Activated T-helper 1 cell treated with anti-CD3 and anti-CD28 coated beads, Interleukin-12 subunit alpha, Interleukin-12 subunit beta, Interleukin-2, Interleukin-4 antibody, amounts not matched to agents 30 ng/mL and 10 ng/mL and 1 ng/mL, durations not matched to agents 14 hours and 24 hours and 36 hours (primary cell): ENCODE measurements around the gene IBA57. TPM values are rescaled to one million over a fixed set of nuclear protein-coding genes. Genes with fewer than 3 reads are reported as not detected.

Experiments used
- DNase-seq: peaks from one replicate; pipeline ENCODE4 v3.0.0; 2021; ENCODE audit warnings: low spot score
- H3K27ac Mint-ChIP-seq: one replicate; pipeline ENCODE4 v1.8.0; 2021; ENCODE audit warnings: mild to moderate bottlenecking, mixed read lengths
- H3K27me3 Mint-ChIP-seq: one replicate; pipeline ENCODE4 v1.8.0; 2022; ENCODE audit warnings: mild to moderate bottlenecking, moderate library complexity, mixed read lengths; ENCODE audit not compliant: insufficient read depth
- H3K36me3 Mint-ChIP-seq: one replicate; pipeline ENCODE4 v1.8.0; 2021; ENCODE audit warnings: low read depth, mixed read lengths
- H3K4me1 Mint-ChIP-seq: one replicate; pipeline ENCODE4 v1.8.0; 2021; ENCODE audit warnings: low read depth, mixed read lengths
- H3K4me3 Mint-ChIP-seq: one replicate; pipeline ENCODE4 v1.8.0; 2021; ENCODE audit warnings: mild to moderate bottlenecking, moderate library complexity, mixed read lengths
- H3K9me3 Mint-ChIP-seq: one replicate; pipeline ENCODE4 v1.8.0; 2021; ENCODE audit warnings: mixed read lengths
- intact Hi-C: fragments of 100-400 bp; cut with micrococcal nuclease; formaldehyde crosslinking; loops from one replicate; pipeline ENCODE4 v1.15.1; 2024
- total RNA-seq: library from RNA; stranded (reverse); gene quantifications from 2 replicates; pipeline ENCODE4 v1.2.3, GENCODE V29; 2022

Gene IBA57
- total RNA-seq, 1 donor from 2014 or later: 7.5 TPM

GRCh38 chr1:228212966-228213844, 47.6 kb downstream of the IBA57 start:
- H3K36me3 Mint-ChIP-seq: no peaks in the 10 kb centered on the region
- H3K4me3 Mint-ChIP-seq: peak overlapping the region; percentile 89
- no peaks in the 10 kb centered on the region for H3K4me1 Mint-ChIP-seq
- H3K27me3 Mint-ChIP-seq: peaks cover 4% of the 10 kb centered on the region
- intact Hi-C loops: loop anchor here (1.0 to 2.0 kb wide), 15 partner anchors 38 to 478 kb away; partner anchors contain the start of genes ARF1, GUK1, JMJD4 and MRPL55
- peak overlapping the region; percentile 93 for H3K27ac Mint-ChIP-seq
- H3K9me3 Mint-ChIP-seq: no peaks in the 10 kb centered on the region
- DNase-seq: peak; percentile 80

- H3K4me1 Mint-ChIP-seq: no peaks in the 10 kb centered on the region
- DNase-seq: no peak
- peaks cover 3% of the 10 kb centered on the region for H3K36me3 Mint-ChIP-seq
- no peaks in the 10 kb centered on the region for H3K9me3 Mint-ChIP-seq
- peak overlapping the region; percentile 75 for H3K4me3 Mint-ChIP-seq
- H3K27me3 Mint-ChIP-seq: peaks cover 4% of the 10 kb centered on the region
- no peak overlapping the region for H3K27ac Mint-ChIP-seq
- intact Hi-C loops: loop anchor here (1.0 to 2.0 kb wide), 15 partner anchors 39 to 479 kb away; partner anchors contain the start of genes ARF1, GUK1, JMJD4 and MRPL55
These were observed 48.6 kb downstream of the IBA57 start for GRCh38 chr1:228213917-228214808.

GRCh38 chr1:228214921-228215662, 49.5 kb downstream of the IBA57 start:
- intact Hi-C loops: no loop called here
- no peaks in the 10 kb centered on the region for H3K9me3 Mint-ChIP-seq
- no peak for DNase-seq
- H3K36me3 Mint-ChIP-seq: peaks cover 3% of the 10 kb centered on the region
- no peak overlapping the region for H3K27ac Mint-ChIP-seq
- H3K4me1 Mint-ChIP-seq: no peaks in the 10 kb centered on the region
- H3K4me3 Mint-ChIP-seq: no peak overlapping the region
- H3K27me3 Mint-ChIP-seq: peaks cover 4% of the 10 kb centered on the region

GRCh38 chr1:228215663-228216116, 50.1 kb downstream of the IBA57 start:
- peaks cover 4% of the 10 kb centered on the region for H3K27me3 Mint-ChIP-seq
- peaks cover 3% of the 10 kb centered on the region for H3K36me3 Mint-ChIP-seq
- no peak for DNase-seq
- intact Hi-C loops: no loop called here
- H3K4me3 Mint-ChIP-seq: peak overlapping the region; percentile 62
- H3K4me1 Mint-ChIP-seq: no peaks in the 10 kb centered on the region
- H3K9me3 Mint-ChIP-seq: no peaks in the 10 kb centered on the region
- no peak overlapping the region for H3K27ac Mint-ChIP-seq

- Mint-ChIP-seq H3K4me3 (no peak overlapping the region), H3K27ac (no peak overlapping the region)
These were observed 51.0 kb downstream of the IBA57 start for GRCh38 chr1:228216371-228217320.

GRCh38 chr1:228217551-228218344, 52.1 kb downstream of the IBA57 start:
- intact Hi-C loops: no loop called here
- H3K27ac Mint-ChIP-seq: no peak overlapping the region
- peaks cover 3% of the 10 kb centered on the region for H3K36me3 Mint-ChIP-seq
- H3K27me3 Mint-ChIP-seq: no peaks in the 10 kb centered on the region
- H3K4me3 Mint-ChIP-seq: no peak overlapping the region
- H3K9me3 Mint-ChIP-seq: no peaks in the 10 kb centered on the region
- no peaks in the 10 kb centered on the region for H3K4me1 Mint-ChIP-seq
- DNase-seq: no peak

More at GRCh38 chr1:228216371-228217320, 51.0 kb downstream of the IBA57 start:
- H3K27me3 Mint-ChIP-seq: no peaks in the 10 kb centered on the region
- DNase-seq: no peak
- no peaks in the 10 kb centered on the region for H3K4me1 Mint-ChIP-seq
- peaks cover 3% of the 10 kb centered on the region for H3K36me3 Mint-ChIP-seq
- H3K9me3 Mint-ChIP-seq: no peaks in the 10 kb centered on the region
- intact Hi-C loops: no loop called here

- intact Hi-C loops: no loop called here
- no peaks in the 10 kb centered on the region for H3K9me3 Mint-ChIP-seq
- DNase-seq: no peak
- H3K27ac Mint-ChIP-seq: no peak overlapping the region
- no peak overlapping the region for H3K4me3 Mint-ChIP-seq
- H3K36me3 Mint-ChIP-seq: peaks cover 3% of the 10 kb centered on the region
- no peaks in the 10 kb centered on the region for H3K27me3 Mint-ChIP-seq
- no peaks in the 10 kb centered on the region for H3K4me1 Mint-ChIP-seq
These were observed 53.1 kb downstream of the IBA57 start for GRCh38 chr1:228218513-228219244.

GRCh38 chr1:228219245-228219961, 53.8 kb downstream of the IBA57 start:
- Mint-ChIP-seq H3K4me3 (no peak overlapping the region), H3K36me3 (peaks cover 5% of the 10 kb centered on the region), H3K27ac (no peak overlapping the region), H3K27me3 (no peaks in the 10 kb centered on the region), H3K4me1 (no peaks in the 10 kb centered on the region), H3K9me3 (no peaks in the 10 kb centered on the region)
- intact Hi-C loops: no loop called here
- no peak for DNase-seq

GRCh38 chr1:228219962-228220780, 54.6 kb downstream of the IBA57 start:
- DNase-seq: no peak
- no peak overlapping the region for H3K27ac Mint-ChIP-seq
- H3K27me3 Mint-ChIP-seq: no peaks in the 10 kb centered on the region
- intact Hi-C loops: no loop called here
- H3K36me3 Mint-ChIP-seq: peaks cover 11% of the 10 kb centered on the region
- H3K9me3 Mint-ChIP-seq: no peaks in the 10 kb centered on the region
- H3K4me3 Mint-ChIP-seq: no peak overlapping the region
- no peaks in the 10 kb centered on the region for H3K4me1 Mint-ChIP-seq
